GM12878 (cell line): Measurements from ENCODE around the gene LRRC57.

Source experiments
- CHD4 ChIP-seq: fragments of 200-600 bp; sonication (generic); IDR thresholded peaks from 2 replicates; pipeline ENCODE4 v1.6.1; 2016; ENCODE audit warnings: mild to moderate bottlenecking
- CREM ChIP-seq: IDR thresholded peaks from 2 replicates; pipeline ENCODE4 v1.6.1; 2014; ENCODE audit warnings: antibody characterized with exemption, low read depth
- CTCF ChIP-seq, 3 experiments: IDR thresholded peaks in 2 of 3; conservative IDR thresholded peaks in 1 of 3; 2 replicates each; pipeline ENCODE4 v1.5.1; 2011; ENCODE audit warnings: low read depth in 3 of 3, low read length in 3 of 3, mild to moderate bottlenecking in 3 of 3, control low read depth in 2 of 3, moderate library complexity in 2 of 3, inconsistent platforms in 1 of 3, mixed read lengths in 1 of 3; ENCODE audit not compliant: control insufficient read depth in 2 of 3, insufficient read depth in 1 of 3; ENCODE audit errors: extremely low read depth in 1 of 3
- EP300 ChIP-seq, 2 experiments: fragments of 150-350 bp in 1 of 2; IDR thresholded peaks; 2 replicates each; pipeline ENCODE4 v1.6.1; 2011 to 2012; ENCODE audit warnings: low read depth in 2 of 2, low read length in 2 of 2, borderline replicate concordance in 1 of 2, improper control_type of control experiment in 1 of 2, inconsistent platforms in 1 of 2; ENCODE audit not compliant: control insufficient read depth in 1 of 2
- JUND ChIP-seq: IDR thresholded peaks from 2 replicates; pipeline ENCODE4 v1.6.1; 2012; ENCODE audit warnings: low read depth, mild to moderate bottlenecking, low read length, improper control_type of control experiment, moderate library complexity
- POLR2A ChIP-seq: IDR thresholded peaks from 2 replicates; pipeline ENCODE4 v1.6.1; 2011; ENCODE audit warnings: low read depth, mild to moderate bottlenecking, low read length
- POLR2AphosphoS5 ChIP-seq: IDR thresholded peaks from 2 replicates; pipeline ENCODE4 v1.6.1; 2011; ENCODE audit warnings: mild to moderate bottlenecking, low read length, inconsistent platforms
- RAD21 ChIP-seq: IDR thresholded peaks from 2 replicates; pipeline ENCODE4 v1.6.1; 2011; ENCODE audit warnings: mild to moderate bottlenecking, low read depth, low read length, moderate library complexity; ENCODE audit not compliant: insufficient read depth
- ZNF384 ChIP-seq: IDR thresholded peaks from 2 replicates; pipeline ENCODE4 v1.6.1; 2012; ENCODE audit warnings: low read depth, mild to moderate bottlenecking, low read length, improper control_type of control experiment, borderline replicate concordance
- ZZZ3 ChIP-seq: IDR thresholded peaks from 2 replicates; pipeline ENCODE4 v1.6.1; 2011; ENCODE audit warnings: low read depth; ENCODE audit not compliant: control insufficient read depth, insufficient read length

GRCh38 chr15:42549741-42550392 is 1.3 kb upstream of the LRRC57 start:
- TF ChIP-seq CTCF (IDR thresholded peaks at IDR 0.05 in 2 of 3, conservative IDR thresholded peaks at IDR 0.05 in 1 of 3; ENCODE audit: control insufficient read depth in 2 of 3, extremely low read depth in 1 of 3, insufficient read depth in 1 of 3, low read depth in 3 of 3, low read length in 3 of 3) (no peak), EP300 (IDR thresholded peaks at IDR 0.05; ENCODE audit: borderline replicate concordance in 1 of 2, control insufficient read depth in 1 of 2, low read depth in 2 of 2, low read length in 2 of 2) (no peak), POLR2AphosphoS5 (no peak), POLR2A (no peak), JUND (no peak), ZNF384 (no peak), CHD4 (no peak), ZZZ3 (no peak), RAD21 (no peak), CREM (no peak)
